DLD1 (cell line): ENCODE data around the gene MYL12B.
"Not testable (repeated sequence)": the region's sequence is repeated elsewhere in the genome, so short reads cannot be mapped to it uniquely, and the experiment has no call there.

Experiments
- in situ Hi-C: cut with HindIII; loops from 2 replicates; pipeline ENCODE4 v1.10.0; 2017; ENCODE audit warnings: low sequenced_read_pairs

Gene MYL12B

DNA sequence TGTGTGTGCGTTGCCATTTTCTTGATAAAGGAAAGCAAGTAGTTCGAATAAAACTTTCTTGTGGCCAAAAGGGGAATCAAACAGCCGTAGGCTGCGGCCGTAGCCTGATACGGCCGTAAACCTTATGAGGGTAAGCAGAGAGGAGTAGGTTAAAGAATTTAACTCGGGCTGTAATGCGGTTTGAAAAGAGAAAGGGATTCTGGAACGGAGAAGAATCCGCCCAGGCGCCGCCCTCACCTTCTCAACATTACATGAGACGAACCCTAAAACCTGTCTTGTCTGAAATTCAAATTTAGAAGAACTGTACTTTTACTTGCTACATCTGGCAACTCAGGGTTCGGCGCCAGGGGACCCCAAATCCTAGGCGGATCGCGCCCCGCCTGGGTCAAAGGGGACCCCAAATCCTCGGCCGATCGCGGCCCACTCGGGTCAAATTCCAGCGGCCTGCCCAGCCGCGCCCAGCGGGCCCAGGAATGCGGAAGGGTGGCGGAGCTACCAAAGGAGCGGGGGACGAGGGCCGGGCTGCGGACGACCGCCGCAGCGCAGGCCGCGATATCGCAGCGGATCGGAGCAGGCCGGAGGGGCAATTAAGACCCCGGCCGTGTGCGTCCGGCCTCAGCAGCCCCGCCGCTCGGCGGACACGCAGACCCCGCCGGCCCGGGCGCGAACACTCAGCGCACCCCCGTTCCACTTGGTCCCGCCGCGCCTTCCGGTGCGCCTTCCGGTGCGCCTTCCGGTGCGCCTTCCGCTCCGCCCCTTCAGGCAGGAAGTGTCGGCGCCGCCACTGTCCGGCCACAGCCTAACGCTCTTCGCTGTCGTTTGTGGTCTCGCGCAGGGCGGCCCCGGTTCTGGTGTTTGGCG is at the start of gene MYL12B:
MYL12B (plus strand) TSS at position 761 of the 861 bp plus-strand sequence. CDS start 10,766 bp downstream, outside the sequence.
- in situ Hi-C loops = no loop called here

GRCh38 chr18:3212657-3213056 is 49.3 kb upstream of the MYL12B start:
- in situ Hi-C loops = no loop called here

DNA sequence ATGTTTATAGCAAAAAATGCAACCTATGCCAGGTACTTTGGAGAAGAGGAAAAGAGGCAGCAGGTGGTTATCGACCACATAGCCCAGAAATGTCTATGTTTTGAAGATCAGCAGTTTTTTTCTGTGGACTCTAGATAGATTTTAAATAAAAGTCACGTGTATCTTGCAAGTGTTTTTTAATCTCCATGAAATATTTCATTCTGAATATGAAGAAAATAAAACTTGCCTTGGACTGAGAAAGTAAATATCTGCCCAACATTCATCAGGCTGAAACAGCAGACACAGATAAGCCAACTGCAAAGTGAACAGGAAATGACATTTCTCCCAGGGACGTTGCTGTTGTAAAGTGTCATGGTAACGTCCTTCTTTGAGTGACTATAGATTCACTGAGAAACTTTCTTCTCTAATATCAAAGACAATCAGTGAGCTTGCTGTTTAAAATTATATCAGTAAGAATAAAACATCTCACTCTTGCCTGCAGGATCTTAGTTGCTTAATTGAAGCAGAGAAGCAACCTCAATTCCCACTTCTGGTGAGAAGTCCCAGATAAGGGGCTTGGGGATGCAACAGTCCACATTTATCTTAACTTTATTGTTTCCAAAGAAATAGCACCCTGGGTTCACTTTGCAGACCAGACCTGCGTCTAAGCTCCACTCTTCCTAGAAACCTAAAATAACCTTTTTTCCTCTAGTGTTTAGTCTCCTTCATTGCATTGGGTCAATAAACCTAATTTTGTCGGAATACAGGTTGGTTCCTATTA is 48.5 kb upstream of the MYL12B start:
- in situ Hi-C loops = no loop called here

- in situ Hi-C loops = no loop called here
Observed at GRCh38 chr18:3214855-3215637, 46.9 kb upstream of the MYL12B start.

GRCh38 chr18:3216987-3217386 is 44.9 kb upstream of the MYL12B start:
- in situ Hi-C loops = no loop called here

DNA sequence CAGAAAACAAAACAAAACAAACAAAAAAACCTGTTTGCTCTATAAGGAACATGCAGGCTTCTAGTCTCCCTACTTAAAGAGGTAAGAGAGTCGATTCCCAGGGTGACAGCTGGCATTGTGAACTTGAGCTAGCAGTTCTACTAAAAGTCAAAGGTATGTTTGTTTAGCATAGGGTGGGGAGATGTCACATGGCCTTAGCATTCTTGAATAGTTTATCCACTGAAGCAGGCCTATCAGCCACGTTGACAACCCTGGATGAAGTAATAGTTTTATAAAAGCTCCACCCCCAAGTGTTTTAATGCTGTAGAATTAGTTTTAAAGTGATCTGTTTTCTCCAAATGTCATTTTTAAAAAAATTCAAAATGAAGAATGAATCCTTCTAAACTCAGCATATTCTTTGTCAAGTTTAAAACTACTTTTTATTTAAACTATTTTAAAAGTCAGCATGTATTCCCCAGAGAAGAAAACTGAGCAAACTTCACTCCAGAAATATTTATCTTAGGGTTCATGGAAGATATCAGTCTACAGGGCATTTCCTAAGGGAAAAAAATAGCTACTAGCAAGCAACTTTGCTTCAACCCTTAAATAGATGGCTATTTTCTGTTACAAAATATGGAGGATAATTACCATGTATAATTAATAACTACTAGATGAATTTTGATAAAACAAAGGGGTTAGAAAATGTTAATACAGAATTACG is 43.8 kb upstream of the MYL12B start:
- in situ Hi-C loops = no loop called here

GRCh38 chr18:3218819-3219218 is 43.1 kb upstream of the MYL12B start:
- in situ Hi-C loops = no loop called here

DNA sequence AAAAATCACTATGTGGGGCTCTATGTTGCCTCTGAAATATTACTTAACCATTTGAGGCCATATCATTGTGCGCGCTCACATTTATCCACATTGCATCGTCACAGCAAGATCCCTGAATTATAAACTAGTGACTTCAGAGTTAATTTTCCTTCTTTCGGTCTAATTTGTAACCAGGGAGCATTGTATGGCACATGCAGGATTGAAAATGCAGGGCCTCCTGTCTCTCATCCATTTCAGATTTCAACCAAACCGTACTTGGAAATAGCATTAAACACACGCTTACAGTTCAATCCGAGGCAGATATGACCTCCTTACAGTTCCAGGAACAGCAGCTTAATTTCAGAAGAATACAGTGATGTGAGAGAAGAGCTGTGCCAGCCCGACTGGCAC is 42.7 kb upstream of the MYL12B start:
- in situ Hi-C loops = no loop called here

- in situ Hi-C loops = no loop called here
Observed at GRCh38 chr18:3219631-3220335, 42.1 kb upstream of the MYL12B start, which contains the start of gene MYOM1. TSS of gene MYOM1 (minus strand) at chr18:3219968. CDS start at chr18:3215223, 4,745 bp downstream.

DNA sequence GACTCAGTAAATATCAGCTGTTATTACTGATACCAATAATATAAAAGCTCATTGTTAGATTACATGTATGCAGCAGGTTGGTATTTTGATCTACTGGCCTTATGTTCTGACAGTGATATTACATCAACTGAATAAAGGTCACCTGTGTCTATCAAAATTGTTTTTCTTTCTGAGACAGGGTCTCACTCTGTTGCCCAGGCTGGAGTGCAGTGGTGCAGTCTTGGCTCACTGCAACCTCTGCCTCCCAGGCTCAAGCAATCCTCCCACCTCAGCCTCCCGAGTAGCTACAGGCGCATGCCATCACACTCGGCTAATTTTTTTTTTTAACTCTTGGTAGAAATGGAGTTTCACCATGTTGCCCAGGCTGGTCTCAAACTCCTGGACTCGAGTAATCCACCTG is 41.1 kb upstream of the MYL12B start:
- in situ Hi-C loops = not testable (repeated sequence)

DNA sequence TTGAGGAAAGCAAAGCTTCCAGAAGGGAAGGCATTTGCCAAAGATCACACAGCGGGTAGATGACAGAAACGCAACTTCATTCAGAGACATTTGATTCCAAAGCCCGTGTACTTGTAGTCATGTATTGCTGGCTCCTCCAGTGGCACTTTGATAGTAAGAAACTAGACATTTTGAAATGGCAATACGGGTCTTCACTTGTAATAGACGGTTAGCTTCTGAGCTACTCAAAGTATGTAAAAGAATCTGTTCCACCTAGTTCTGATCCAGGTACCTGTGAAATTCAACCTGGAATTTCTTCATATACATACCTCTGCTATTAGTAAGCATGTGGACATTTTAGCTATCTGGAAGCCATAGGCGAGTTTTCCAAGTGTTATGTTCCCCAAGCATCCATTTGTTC is 40.4 kb upstream of the MYL12B start:
- in situ Hi-C loops = no loop called here

- in situ Hi-C loops = no loop called here
Observed at GRCh38 chr18:3223356-3223755, 38.6 kb upstream of the MYL12B start.

DNA sequence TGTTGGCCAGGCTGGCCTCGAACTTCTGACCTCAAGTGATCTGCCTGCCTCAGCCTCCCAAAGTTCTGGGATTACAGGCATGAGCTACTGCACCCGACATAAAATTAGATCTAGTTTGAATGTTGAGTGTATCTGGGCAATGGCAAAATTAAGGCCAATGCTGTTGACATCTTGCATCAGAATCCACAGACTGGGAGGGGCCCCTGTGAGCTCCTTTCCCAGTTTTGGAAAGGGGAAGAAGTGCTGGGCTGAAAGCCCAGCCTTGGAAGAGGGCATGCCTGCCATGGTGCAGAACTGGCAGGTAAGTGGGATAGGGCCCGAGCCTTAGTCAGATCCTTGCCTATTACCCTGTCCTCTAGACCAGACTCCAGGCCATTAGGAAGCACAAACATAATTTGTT is 37.7 kb upstream of the MYL12B start:
- in situ Hi-C loops = no loop called here

GRCh38 chr18:3225588-3225987 is 36.3 kb upstream of the MYL12B start:
- in situ Hi-C loops = no loop called here

- in situ Hi-C loops = no loop called here
Observed at GRCh38 chr18:3226048-3226447, 35.9 kb upstream of the MYL12B start.

DNA sequence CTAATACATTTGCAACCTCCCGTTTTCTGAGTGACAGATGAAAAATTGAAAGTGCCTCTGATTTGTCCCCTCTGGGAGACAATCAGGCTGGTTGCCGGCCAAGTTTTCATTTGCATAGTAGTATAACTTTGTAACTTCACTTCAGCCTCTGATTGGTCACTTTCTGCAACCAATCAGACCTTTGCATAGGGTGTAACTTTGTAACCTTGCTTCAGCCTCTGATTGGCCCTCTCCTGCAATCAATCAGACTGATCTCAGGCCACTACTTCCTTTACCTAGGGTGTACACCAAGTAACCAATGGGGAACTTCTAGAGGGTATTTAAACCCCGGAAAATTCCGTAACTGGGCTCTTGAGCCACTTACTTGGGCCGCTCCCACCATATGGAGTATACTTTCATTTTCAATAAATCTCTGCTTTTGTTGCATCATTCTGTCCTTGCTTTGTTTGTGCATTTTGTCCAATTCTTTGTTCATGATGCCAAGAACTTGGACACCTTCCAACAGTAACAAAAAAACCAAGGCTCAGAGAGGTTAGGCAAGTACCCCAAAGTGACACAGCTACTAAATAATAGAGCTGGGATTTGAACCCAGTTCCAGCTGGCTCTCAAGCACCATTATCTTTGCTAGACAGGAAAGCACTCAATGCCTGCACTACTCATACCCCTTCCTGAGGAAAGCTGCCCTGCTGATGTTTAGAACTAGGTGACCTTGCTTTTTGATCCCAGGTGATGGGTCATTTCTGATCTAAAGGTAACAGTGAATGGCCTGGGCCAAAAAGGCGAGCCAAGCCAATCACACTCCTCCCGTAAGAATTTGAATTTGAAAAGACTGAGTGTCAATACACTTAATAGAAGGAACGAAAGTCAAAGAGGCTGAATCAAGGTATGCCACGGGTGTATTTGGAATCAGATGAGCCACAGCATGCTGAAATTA is 31.3 kb upstream of the MYL12B start:
- in situ Hi-C loops = no loop called here

GRCh38 chr18:3233004-3233403 is 28.9 kb upstream of the MYL12B start:
- in situ Hi-C loops = no loop called here

GRCh38 chr18:3233433-3234168 is 28.3 kb upstream of the MYL12B start:
- in situ Hi-C loops = no loop called here
